ENCODE measurements around the gene MAP3K12. TPM values are rescaled to one million over a fixed set of nuclear protein-coding genes. Genes with fewer than 3 reads are reported as not detected.

MAP3K12 gene
- total and polyA plus RNA-seq, 2 of the 13 experiments (the other 11 are each of a cell fraction or from before 2014, with no cell fraction given): 0.20 to 1.1 TPM

GRCh38 chr12:53492830-53493609, 6.2 kb downstream of the MAP3K12 start (continued):
- TF ChIP-seq ARID2 (CRISPR knock-in tag; IDR thresholded peaks at IDR 0.05; ENCODE audit: borderline replicate concordance) (0 out of 2 replicates have a peak, but pooled peaks have one; percentile 18), ZNF577 (CRISPR knock-in tag; IDR thresholded peaks at IDR 0.05; ENCODE audit: borderline replicate concordance, low read depth) (no peak), ZNF430 (CRISPR knock-in tag; IDR thresholded peaks at IDR 0.05) (peak; percentile 54; the same call in 1 of the 2 replicates), BHLHE40 (IDR thresholded peaks at IDR 0.05; ENCODE audit: low read length) (peak; percentile 95), ZNF703 (CRISPR knock-in tag; IDR thresholded peaks at IDR 0.05; ENCODE audit: borderline replicate concordance) (no peak), ZNF891 (CRISPR knock-in tag; IDR thresholded peaks at IDR 0.05) (0 out of 2 replicates have a peak, but pooled peaks have one; percentile 37), GABPB1 (CRISPR knock-in tag; IDR thresholded peaks at IDR 0.05) (peak; percentile 76; the same call in 1 of the 2 replicates), STAT6 (CRISPR knock-in tag; IDR thresholded peaks at IDR 0.05; ENCODE audit: borderline replicate concordance) (0 out of 2 replicates have a peak, but pooled peaks have one; percentile 33), SAP130 (CRISPR knock-in tag; IDR thresholded peaks at IDR 0.05; ENCODE audit: low read depth) (peak; percentile 82), TAF1 (CRISPR knock-in tag; IDR thresholded peaks at IDR 0.05) (peak; percentile 38; the same call in 1 of the 2 replicates), ZBTB2 (CRISPR knock-in tag; IDR thresholded peaks at IDR 0.05; ENCODE audit: low read depth) (peak; percentile 29; the same call in 1 of the 2 replicates), ZNF335 (CRISPR knock-in tag; IDR thresholded peaks at IDR 0.05) (no peak), RBM22 (optimal IDR thresholded peaks at IDR 0.05; ENCODE audit: low read length) (no peak), YEATS4 (CRISPR knock-in tag; IDR thresholded peaks at IDR 0.05; ENCODE audit: borderline replicate concordance) (peak; percentile 51; the same call in 1 of the 2 replicates), THAP11 (CRISPR knock-in tag; IDR thresholded peaks at IDR 0.05) (peak; percentile 64; the same call in 1 of the 2 replicates), SKI (IDR thresholded peaks at IDR 0.05; ENCODE audit: partially characterized antibody) (no peak), POLR2AphosphoS5 (IDR thresholded peaks at IDR 0.05; ENCODE audit: low read depth, low read length) (peak; percentile 54)
- TF ChIP-seq, protein P1, sequence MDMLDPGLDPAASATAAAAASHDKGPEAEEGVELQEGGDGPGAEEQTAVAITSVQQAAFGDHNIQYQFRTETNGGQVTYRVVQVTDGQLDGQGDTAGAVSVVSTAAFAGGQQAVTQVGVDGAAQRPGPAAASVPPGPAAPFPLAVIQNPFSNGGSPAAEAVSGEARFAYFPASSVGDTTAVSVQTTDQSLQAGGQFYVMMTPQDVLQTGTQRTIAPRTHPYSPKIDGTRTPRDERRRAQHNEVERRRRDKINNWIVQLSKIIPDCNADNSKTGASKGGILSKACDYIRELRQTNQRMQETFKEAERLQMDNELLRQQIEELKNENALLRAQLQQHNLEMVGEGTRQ (IDR thresholded peaks at IDR 0.05; ENCODE audit: low read depth, low read length): peak; percentile 91
- TF ChIP-seq, protein P1 (CRISPR knock-in tag; IDR thresholded peaks at IDR 0.05; ENCODE audit: borderline replicate concordance): peak; percentile 94
- TF ChIP-seq, protein P2, sequence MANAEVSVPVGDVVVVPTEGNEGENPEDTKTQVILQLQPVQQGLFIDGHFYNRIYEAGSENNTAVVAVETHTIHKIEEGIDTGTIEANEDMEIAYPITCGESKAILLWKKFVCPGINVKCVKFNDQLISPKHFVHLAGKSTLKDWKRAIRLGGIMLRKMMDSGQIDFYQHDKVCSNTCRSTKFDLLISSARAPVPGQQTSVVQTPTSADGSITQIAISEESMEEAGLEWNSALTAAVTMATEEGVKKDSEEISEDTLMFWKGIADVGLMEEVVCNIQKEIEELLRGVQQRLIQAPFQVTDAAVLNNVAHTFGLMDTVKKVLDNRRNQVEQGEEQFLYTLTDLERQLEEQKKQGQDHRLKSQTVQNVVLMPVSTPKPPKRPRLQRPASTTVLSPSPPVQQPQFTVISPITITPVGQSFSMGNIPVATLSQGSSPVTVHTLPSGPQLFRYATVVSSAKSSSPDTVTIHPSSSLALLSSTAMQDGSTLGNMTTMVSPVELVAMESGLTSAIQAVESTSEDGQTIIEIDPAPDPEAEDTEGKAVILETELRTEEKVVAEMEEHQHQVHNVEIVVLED (CRISPR knock-in tag; IDR thresholded peaks at IDR 0.05; ENCODE audit: borderline replicate concordance): 0 out of 2 replicates have a peak, but pooled peaks have one; percentile 29
- TF ChIP-seq, protein P3, sequence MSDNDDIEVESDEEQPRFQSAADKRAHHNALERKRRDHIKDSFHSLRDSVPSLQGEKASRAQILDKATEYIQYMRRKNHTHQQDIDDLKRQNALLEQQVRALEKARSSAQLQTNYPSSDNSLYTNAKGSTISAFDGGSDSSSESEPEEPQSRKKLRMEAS (IDR thresholded peaks at IDR 0.05): peak; percentile 48; the same call in 1 of the 2 replicates

All from HepG2 (cell line).